ENCODE results near the gene FBXO33.

DNA sequence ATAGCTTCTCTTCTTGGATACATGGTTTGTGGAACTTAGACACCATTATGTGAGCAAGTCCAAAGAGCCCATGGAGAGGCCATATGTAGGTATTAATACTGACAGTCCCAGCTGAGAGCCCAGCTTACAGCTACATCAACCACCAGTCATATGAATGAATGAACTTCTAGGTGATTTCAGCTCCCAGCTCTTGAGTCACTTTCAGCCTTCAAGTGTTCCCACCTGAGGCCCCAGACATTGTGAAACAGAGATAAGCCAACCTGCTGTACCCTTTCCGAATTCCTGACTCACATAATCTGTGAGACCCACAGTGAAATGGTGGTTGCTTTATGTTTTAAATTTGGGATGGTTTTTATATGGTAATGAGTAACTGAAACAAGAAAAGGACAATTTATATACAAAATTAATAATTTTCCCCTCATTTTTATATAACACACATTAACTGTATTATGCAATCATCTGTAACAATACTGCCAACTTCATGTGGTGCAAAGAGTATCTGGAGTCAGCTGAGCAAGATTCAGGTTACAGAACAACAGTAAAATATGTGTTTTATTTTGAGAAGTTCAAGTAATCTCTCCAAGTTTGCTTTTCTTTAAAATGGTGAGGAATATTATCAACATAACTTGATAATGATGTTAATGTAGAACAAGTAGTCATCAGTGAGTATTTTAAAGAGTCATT is 27.7 kb upstream of the FBXO33 start:
- TF ChIP-seq, protein P1, sequence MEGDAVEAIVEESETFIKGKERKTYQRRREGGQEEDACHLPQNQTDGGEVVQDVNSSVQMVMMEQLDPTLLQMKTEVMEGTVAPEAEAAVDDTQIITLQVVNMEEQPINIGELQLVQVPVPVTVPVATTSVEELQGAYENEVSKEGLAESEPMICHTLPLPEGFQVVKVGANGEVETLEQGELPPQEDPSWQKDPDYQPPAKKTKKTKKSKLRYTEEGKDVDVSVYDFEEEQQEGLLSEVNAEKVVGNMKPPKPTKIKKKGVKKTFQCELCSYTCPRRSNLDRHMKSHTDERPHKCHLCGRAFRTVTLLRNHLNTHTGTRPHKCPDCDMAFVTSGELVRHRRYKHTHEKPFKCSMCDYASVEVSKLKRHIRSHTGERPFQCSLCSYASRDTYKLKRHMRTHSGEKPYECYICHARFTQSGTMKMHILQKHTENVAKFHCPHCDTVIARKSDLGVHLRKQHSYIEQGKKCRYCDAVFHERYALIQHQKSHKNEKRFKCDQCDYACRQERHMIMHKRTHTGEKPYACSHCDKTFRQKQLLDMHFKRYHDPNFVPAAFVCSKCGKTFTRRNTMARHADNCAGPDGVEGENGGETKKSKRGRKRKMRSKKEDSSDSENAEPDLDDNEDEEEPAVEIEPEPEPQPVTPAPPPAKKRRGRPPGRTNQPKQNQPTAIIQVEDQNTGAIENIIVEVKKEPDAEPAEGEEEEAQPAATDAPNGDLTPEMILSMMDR (IDR thresholded peaks at IDR 0.05; ENCODE audit: low read length), result no peak
- no peak for TF ChIP-seq EZH2 (IDR thresholded peaks at IDR 0.05; ENCODE audit: borderline replicate concordance, low read length)

Data from OCI-LY1 (cell line).